GM19099 (cell line): ENCODE measurements around the gene DUS4L.

Experiments
- POLR2A ChIP-seq: IDR thresholded peaks from 3 replicates; pipeline ENCODE4 v1.6.1; 2011; ENCODE audit warnings: low read depth; ENCODE audit not compliant: insufficient read length; ENCODE audit errors: extremely low read depth

The DUS4L gene

GRCh38 chr7:107596881-107597581 is 33.3 kb downstream of the DUS4L start:
- TF ChIP-seq POLR2A: no peak

DNA sequence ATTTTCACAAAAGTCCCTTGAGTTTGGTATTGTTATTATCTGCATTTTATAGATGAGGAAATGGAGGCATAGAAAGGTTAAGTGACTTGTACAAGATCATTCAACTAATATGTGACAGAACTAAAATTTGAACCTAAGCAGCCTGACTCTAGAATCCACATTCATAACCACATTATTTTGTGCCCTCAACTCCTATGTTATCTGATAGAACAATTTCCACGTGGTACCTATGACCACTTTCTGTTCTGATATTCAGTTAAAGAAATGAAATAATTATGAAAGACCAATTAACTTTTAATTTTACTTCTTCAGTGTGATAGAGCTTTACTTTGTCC is 33.8 kb downstream of the DUS4L start:
- no peak for TF ChIP-seq POLR2A

- no peak for TF ChIP-seq POLR2A
These were observed 34.2 kb downstream of the DUS4L start for GRCh38 chr7:107597953-107598352.

DNA sequence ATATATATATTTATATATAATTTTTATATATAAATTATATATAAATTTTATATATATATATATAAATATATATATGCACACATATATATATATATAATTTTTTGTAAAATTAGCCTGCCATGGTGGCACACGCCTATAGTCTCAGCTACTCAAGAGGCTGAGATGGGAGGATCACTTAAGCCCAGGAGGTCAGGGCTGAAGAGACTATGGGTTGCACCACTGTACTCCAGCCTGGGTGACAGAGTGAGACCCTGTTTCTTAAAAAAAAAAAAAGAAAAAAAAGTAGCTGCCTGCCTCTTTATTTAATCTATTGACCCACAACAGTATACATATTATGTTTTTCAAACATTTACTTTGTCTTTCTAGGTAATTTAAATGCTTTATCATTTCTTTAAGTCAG is 35.5 kb downstream of the DUS4L start:
- TF ChIP-seq POLR2A: no peak

- no peak for TF ChIP-seq POLR2A
These were observed 37.0 kb downstream of the DUS4L start for GRCh38 chr7:107600816-107601215.

GRCh38 chr7:107605218-107605815 is 41.5 kb downstream of the DUS4L start:
- TF ChIP-seq POLR2A: no peak

GRCh38 chr7:107606303-107606702 is 42.5 kb downstream of the DUS4L start:
- no peak for TF ChIP-seq POLR2A

DNA sequence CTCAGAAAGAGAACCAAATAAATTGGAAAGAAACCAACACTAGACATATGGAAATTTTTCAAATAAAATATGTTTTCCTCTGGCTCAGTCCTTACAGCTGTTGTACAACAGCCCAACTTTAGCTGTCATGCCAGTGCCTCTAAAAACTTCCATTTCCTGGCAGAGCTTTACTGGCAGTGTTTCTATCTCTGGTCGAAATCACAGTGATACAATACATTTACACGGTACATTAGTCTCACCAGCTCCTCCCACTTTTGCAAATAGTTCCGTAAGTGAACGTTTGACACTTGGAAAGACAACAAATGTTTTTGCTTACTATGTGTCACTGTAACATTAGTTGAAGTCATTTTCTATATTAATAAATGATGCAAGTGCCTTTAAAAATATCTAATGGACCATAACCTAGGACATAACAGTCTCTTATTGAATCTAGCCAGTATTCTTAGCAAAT is 46.1 kb downstream of the DUS4L start:
- TF ChIP-seq POLR2A: no peak

GRCh38 chr7:107610323-107610722 is 46.6 kb downstream of the DUS4L start:
- TF ChIP-seq POLR2A: no peak

DNA sequence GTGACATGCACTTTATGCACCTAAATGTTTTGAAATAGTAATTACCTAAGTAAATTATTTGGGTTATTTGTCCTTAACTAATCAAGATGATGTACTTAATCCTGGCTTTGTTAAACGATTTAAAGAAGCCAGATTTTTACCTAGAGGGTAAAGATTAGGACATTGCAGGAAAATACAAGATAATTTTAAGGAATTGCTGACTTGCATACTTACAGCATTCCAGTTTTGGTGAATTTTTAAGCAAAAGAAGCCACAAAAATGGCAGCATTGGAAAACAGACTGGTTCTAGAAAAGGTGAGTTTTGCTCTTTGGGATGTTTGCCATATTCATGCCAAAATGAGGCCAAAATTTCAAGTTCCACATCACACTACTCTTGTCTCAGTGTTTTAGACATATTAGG is 49.7 kb downstream of the DUS4L start:
- no peak for TF ChIP-seq POLR2A

DNA sequence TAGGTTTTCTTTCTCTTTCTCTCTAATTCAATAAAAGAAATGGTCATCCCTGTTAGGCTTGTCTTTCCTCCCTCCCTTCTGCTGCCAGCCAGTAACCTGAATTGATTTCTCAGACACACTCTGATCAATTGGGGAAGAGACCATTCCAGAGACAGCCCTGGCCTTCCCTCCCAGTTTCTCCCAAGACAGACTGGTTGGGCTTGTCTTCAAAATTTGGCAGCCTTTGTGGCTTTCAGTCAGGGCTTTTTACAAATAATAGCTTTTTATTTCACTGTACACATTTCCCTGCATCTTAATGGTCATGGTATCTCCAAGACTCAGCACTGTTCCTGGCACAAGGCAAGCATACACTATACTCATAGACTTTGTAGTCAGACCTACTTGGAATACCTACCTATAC is 50.2 kb downstream of the DUS4L start:
- no peak for TF ChIP-seq POLR2A

GRCh38 chr7:107614425-107614824 is 50.7 kb downstream of the DUS4L start:
- no peak for TF ChIP-seq POLR2A

- no peak for TF ChIP-seq POLR2A
These were observed 52.3 kb downstream of the DUS4L start for GRCh38 chr7:107615910-107616680.

DNA sequence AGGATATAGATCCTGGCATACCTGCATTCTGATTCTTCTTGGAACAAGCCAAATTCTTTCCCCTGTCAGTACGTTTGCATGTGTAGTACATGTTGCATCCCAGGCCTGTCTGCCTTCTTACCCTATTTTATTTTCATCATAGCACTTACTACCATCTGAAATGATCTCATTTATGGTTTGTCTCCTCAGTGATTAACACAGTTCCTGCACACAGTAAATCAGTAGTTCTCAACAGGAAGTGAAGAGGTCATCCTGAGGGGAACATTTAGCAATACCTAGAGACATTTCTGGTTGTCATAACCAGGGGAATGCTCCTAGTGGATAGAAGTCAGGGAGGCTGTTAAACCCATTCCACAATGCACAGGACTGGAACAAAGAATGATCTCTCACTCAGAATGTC is 58.7 kb downstream of the DUS4L start:
- TF ChIP-seq POLR2A: no peak

DNA sequence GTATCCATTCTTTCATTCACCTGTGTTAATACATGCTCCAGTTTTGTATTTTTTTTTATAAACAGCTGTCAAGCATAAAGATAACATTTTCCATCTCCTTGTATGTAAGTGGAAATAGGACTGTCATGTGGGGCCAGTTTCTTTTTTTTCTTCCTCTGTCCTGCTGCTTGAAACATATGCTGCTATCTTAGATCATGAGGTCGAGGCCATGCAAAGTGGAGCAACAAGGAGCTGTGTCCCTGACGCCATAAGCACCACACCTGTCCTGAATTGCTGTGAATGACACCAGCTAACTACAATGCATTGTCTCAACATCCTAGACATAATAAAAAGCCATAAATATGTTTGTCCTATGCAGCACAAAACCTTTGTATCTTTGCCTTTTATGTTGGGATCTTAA is 59.1 kb downstream of the DUS4L start:
- no peak for TF ChIP-seq POLR2A

- no peak for TF ChIP-seq POLR2A
These were observed 63.2 kb downstream of the DUS4L start for GRCh38 chr7:107627002-107627401.
